Stimulated activated effector memory CD8-positive, alpha-beta T cell treated with anti-CD3 and anti-CD28 coated beads, Interleukin-12 subunit alpha, Interleukin-12 subunit beta, amount 100 ng/mL, for 72 hours (primary cell): Measurements from ENCODE around the gene CEP170B.
"Not testable (repeated sequence)": the region's sequence is repeated elsewhere in the genome, so short reads cannot be mapped to it uniquely, and the experiment has no call there.

Source experiments
- ATAC-seq: fragments of 150-1000 bp; cut with Tn5 transposase; 2 replicates; pipeline ENCODE4 v1.10.0; 2021
- DNase-seq, 2 donors: peaks; one replicate each; pipeline ENCODE4 v3.0.0; 2021 to 2022; ENCODE audit warnings: low spot score in 2 of 2
- H3K27ac Mint-ChIP-seq: one replicate; pipeline ENCODE4 v1.8.0; 2022; ENCODE audit warnings: mild to moderate bottlenecking, mixed read lengths
- H3K36me3 Mint-ChIP-seq: one replicate; pipeline ENCODE4 v1.8.0; 2022; ENCODE audit warnings: mild to moderate bottlenecking, mixed read lengths
- H3K4me1 Mint-ChIP-seq: one replicate; pipeline ENCODE4 v1.8.0; 2022; ENCODE audit warnings: mixed read lengths
- H3K4me3 Mint-ChIP-seq: one replicate; pipeline ENCODE4 v1.8.0; 2022; ENCODE audit warnings: mild to moderate bottlenecking, mixed read lengths
- H3K9me3 Mint-ChIP-seq: one replicate; pipeline ENCODE4 v1.8.0; 2022; ENCODE audit warnings: mixed read lengths

CEP170B gene

DNA sequence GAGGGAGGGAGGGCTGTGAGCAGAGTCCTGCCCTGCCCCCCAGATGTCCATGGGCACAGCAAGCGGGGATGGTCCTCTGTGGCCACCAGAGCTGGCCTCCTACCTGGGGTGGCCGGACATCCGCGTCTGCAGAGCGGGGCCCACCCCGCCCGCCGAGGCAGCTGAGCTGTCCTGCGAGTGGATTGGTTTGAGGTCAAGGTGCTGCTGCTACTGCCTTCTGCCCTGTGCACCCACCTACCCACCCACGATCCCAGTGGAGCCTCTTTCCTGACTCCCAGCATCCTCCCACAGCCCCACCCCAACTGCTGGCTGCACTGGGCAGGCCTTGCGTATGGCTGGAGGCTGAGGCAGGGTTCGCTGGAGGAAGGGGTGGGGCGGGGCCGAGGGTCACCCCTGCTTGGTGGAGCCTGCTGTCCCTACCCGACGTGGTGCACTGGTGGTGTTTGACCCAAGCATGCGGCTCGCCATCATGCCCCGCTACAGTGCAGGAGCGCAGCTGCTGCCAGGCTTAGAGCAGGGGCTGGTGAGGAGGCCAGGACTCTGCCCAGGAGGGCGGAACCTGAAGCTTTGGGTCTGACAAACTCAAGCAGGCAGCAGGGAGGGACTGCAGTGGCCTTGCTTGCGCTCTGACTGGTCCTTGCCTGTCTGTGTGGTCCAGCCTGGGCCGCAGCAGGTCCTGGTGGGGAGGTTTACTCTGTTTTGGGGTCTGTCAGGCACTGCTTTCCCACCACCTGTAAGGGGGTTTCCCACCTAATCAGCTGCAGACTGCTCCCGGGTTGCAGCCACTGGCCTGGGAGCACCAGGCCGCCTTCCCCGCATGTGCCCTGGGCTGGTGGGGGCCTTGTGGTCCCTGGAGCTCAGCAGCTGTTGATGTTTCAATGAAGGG lies 23.7 kb downstream of the CEP170B start:
- no peak for ATAC-seq
- H3K36me3 Mint-ChIP-seq: no peaks in the 10 kb centered on the region

DNA sequence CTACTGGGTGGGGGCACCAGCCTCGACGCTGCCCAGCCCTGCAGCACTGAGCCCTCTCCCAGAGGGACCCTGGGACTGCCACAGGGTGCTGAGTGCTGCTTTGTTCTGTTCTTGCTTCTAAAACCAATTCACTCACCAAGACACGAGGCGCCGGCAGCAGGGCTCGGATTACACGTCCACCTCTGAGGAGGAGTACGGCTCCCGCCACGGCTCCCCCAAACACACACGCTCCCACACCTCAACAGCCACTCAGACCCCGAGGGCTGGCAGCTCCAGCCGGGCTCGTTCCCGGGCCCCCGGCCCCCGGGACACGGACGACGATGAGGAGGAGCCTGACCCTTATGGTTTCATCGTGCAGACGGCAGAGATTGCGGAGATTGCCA lies 24.3 kb downstream of the CEP170B start:
- Mint-ChIP-seq H3K4me1 (no peaks in the 10 kb centered on the region), H3K36me3 (no peaks in the 10 kb centered on the region), H3K9me3 (no peaks in the 10 kb centered on the region), H3K4me3 (no peak overlapping the region), H3K27ac (no peak overlapping the region)
- ATAC-seq: no peak
- no peak for DNase-seq

More for the DNA sequence above, 23.7 kb downstream of the CEP170B start:
- Mint-ChIP-seq H3K9me3 (no peaks in the 10 kb centered on the region), H3K4me1 (no peaks in the 10 kb centered on the region), H3K27ac (no peak overlapping the region), H3K4me3 (no peak overlapping the region)
- no peak for DNase-seq

DNA sequence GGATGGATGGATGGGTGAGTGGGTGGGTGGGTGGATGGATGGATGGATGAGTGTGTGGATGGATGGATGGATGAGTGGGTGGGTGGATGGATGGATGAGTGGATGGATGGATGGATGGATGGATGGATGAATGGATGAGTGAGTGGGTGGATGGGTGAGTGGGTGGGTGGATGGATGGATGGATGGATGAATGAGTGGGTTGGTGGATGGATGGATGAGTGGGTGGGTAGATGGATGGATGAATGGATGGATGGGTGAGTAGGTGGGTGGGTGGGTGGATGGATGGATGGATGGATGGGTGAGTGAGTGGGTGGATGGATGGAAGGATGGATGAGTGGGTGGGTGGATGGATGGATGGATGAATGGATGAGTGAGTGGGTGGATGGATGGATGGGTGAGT lies 25.2 kb downstream of the CEP170B start:
- not testable (repeated sequence) for H3K4me1 Mint-ChIP-seq, H3K27ac Mint-ChIP-seq, H3K4me3 Mint-ChIP-seq, H3K9me3 Mint-ChIP-seq, H3K36me3 Mint-ChIP-seq, ATAC-seq, DNase-seq

- Mint-ChIP-seq H3K36me3 (peaks cover 5% of the 10 kb centered on the region), H3K9me3 (no peaks in the 10 kb centered on the region), H3K27ac (no peak overlapping the region), H3K4me3 (no peak overlapping the region), H3K4me1 (no peaks in the 10 kb centered on the region)
- no peak for ATAC-seq
- no peak for DNase-seq
Measured at GRCh38 chr14:104891121-104891551, 26.1 kb downstream of the CEP170B start.

- Mint-ChIP-seq H3K4me1 (peaks cover 5% of the 10 kb centered on the region), H3K27ac (no peak overlapping the region), H3K9me3 (no peaks in the 10 kb centered on the region), H3K4me3 (no peak overlapping the region), H3K36me3 (peaks cover 5% of the 10 kb centered on the region)
- ATAC-seq (no peak), DNase-seq (no peak)
Measured at GRCh38 chr14:104891664-104892530, 26.8 kb downstream of the CEP170B start.

- no peak for DNase-seq
- no peaks in the 10 kb centered on the region for H3K9me3 Mint-ChIP-seq
- H3K27ac Mint-ChIP-seq: no peak overlapping the region
- no peak for ATAC-seq
- peaks cover 5% of the 10 kb centered on the region for H3K36me3 Mint-ChIP-seq
- H3K4me1 Mint-ChIP-seq: peaks cover 5% of the 10 kb centered on the region
- H3K4me3 Mint-ChIP-seq: no peak overlapping the region
Measured at GRCh38 chr14:104892531-104893434, 27.7 kb downstream of the CEP170B start.

GRCh38 chr14:104893435-104894207 lies 28.6 kb downstream of the CEP170B start:
- H3K36me3 Mint-ChIP-seq: peaks cover 5% of the 10 kb centered on the region
- H3K27ac Mint-ChIP-seq: no peak overlapping the region
- ATAC-seq (no peak), DNase-seq (peak in 1 of 2 donors; percentile 43)
- no peak overlapping the region for H3K4me3 Mint-ChIP-seq
- H3K4me1 Mint-ChIP-seq: peaks cover 5% of the 10 kb centered on the region
- no peaks in the 10 kb centered on the region for H3K9me3 Mint-ChIP-seq

- Mint-ChIP-seq H3K36me3 (peaks cover 5% of the 10 kb centered on the region), H3K27ac (no peak overlapping the region), H3K9me3 (no peaks in the 10 kb centered on the region), H3K4me1 (peaks cover 5% of the 10 kb centered on the region), H3K4me3 (no peak overlapping the region)
- DNase-seq (no peak), ATAC-seq (no peak)
Measured at GRCh38 chr14:104894331-104895206, 29.5 kb downstream of the CEP170B start.

- H3K4me1 Mint-ChIP-seq: peaks cover 5% of the 10 kb centered on the region
- no peak overlapping the region for H3K4me3 Mint-ChIP-seq
- no peaks in the 10 kb centered on the region for H3K9me3 Mint-ChIP-seq
- H3K36me3 Mint-ChIP-seq: peaks cover 5% of the 10 kb centered on the region
- DNase-seq: peak in 1 of 2 donors; percentile 45
- no peak overlapping the region for H3K27ac Mint-ChIP-seq
- ATAC-seq: no peak
Measured at GRCh38 chr14:104895207-104895785, 30.2 kb downstream of the CEP170B start.

GRCh38 chr14:104895786-104896661 lies 31.0 kb downstream of the CEP170B start:
- H3K27ac Mint-ChIP-seq: no peak overlapping the region
- ATAC-seq (no peak), DNase-seq (no peak)
- H3K9me3 Mint-ChIP-seq: no peaks in the 10 kb centered on the region
- H3K36me3 Mint-ChIP-seq: peaks cover 5% of the 10 kb centered on the region
- no peak overlapping the region for H3K4me3 Mint-ChIP-seq
- H3K4me1 Mint-ChIP-seq: peaks cover 8% of the 10 kb centered on the region

GRCh38 chr14:104897330-104898194 lies 32.5 kb downstream of the CEP170B start:
- Mint-ChIP-seq H3K4me3 (no peak overlapping the region), H3K36me3 (peaks cover 5% of the 10 kb centered on the region), H3K4me1 (peaks cover 12% of the 10 kb centered on the region), H3K9me3 (no peaks in the 10 kb centered on the region), H3K27ac (no peak overlapping the region)
- ATAC-seq (no peak), DNase-seq (no peak)

GRCh38 chr14:104898195-104898558 lies 33.1 kb downstream of the CEP170B start:
- ATAC-seq (no peak), DNase-seq (no peak)
- no peaks in the 10 kb centered on the region for H3K9me3 Mint-ChIP-seq
- H3K27ac Mint-ChIP-seq: no peak overlapping the region
- peaks cover 12% of the 10 kb centered on the region for H3K4me1 Mint-ChIP-seq
- H3K4me3 Mint-ChIP-seq: no peak overlapping the region
- H3K36me3 Mint-ChIP-seq: peaks cover 5% of the 10 kb centered on the region
